ENCODE results near the gene ACADL.
A peak's percentile ranks its signal among the peaks of the same experiment; 100 is the strongest.

ACADL gene

DNA sequence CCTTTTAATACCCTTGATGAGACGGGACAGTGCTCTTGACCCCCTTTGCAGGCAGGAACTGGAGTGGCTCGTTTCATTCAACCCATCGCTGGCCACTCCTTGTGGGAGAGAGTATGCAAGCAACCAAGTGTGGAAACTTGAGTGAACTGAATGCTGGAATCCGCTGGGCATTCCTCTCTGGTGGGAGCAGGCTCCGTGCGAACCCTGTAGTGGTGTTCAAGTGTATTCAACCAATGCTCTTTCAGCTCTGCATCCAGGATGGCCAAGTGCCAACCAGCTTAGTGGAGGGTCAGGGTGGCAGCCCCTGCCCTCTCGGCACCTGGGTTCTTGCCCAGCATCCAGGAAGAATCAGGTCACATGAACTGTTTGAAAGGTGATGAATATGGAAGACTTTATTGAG lies 3.3 kb upstream of the ACADL start:
- WGBS (ENCODE audit: insufficient coverage): 98% methylated on average over 6 of the region's 7 CpGs
- peaks cover 0 to 14% (median 8%) of the 10 kb centered on the region in 4 experiments for H3K4me1 ChIP-seq (ENCODE audit: control extremely low read depth in 1 of 4, control insufficient read depth in 4 of 4, insufficient read depth in 4 of 4, low read length in 3 of 4)
- H3K36me3 ChIP-seq (ENCODE audit: control insufficient read depth in 4 of 4, insufficient read depth in 4 of 4, low read length in 3 of 4): no peaks in the 10 kb centered on the region
- H3K9me3 ChIP-seq (ENCODE audit: control extremely low read depth in 1 of 5, control insufficient read depth in 4 of 5, insufficient read depth in 2 of 5, low read depth in 1 of 5, low read length in 4 of 5): no peaks in the 10 kb centered on the region
- ChIA-PET CTCF (interaction anchor here (1.5 kb wide), 1 partner anchor 155 kb away, joined by 3 read pairs; no protein-coding TSS in a partner anchor), POLR2A (no interaction called here)
- H3K27me3 ChIP-seq (replicated peaks in 2 of 5; ENCODE audit: control insufficient read depth in 4 of 5, insufficient read depth in 5 of 5, low read length in 4 of 5): peaks cover 3 to 37% (median 14%) of the 10 kb centered on the region in 5 experiments
- H3K27ac ChIP-seq (ENCODE audit: insufficient read depth in 1 of 2, low read depth in 1 of 2, low read length in 2 of 2, poor library complexity in 1 of 2, severe bottlenecking in 2 of 2): no peak overlapping the region
- H3K4me3 ChIP-seq (ENCODE audit: control insufficient read depth in 1 of 7, extremely low read depth in 1 of 7, insufficient read depth in 4 of 7, low read depth in 2 of 7, low read length in 6 of 7): no peak overlapping the region
- DNase-seq: no peak

DNA sequence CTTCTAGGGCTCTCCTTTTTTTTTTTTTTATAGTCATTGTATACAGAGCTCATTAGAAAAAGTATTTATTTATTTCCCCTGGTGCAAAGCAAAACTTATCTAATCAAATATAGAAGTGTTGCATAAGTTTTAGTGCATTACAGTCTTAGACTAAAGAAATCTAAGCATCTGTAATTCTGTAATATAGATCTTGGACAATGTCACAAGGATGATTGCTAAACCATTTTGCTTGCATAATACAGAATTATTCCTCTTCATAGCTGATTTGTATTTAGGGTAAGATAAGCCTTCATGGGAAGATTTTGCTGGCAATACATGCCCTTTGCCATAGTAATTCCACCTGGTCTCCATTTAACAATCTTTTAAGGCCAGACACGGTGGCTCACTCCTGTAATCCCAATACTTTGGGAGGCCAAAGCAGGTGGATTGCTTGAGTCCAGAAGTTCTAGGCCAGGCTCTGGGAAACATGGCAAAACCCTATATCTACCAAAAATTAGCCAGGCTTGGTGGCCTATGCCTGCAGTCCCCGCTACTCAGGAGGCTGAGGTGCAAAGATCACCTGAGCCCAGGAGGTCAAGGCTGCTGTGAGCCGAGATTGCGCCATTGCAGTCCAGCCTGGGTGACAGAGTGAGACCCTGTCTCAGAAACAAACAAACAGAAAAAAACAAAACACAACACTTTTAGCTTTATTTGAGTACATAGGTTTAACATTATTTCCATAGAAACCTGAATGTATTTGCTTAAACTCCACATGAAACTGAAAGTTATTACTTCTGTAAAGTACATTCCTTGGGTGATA lies 2.2 kb upstream of the ACADL start:
- CTCF ChIA-PET: interaction anchor here (1.5 kb wide), 1 partner anchor 154 kb away, joined by 3 read pairs; no protein-coding TSS in a partner anchor
- H3K36me3 ChIP-seq (ENCODE audit: control insufficient read depth in 4 of 4, insufficient read depth in 4 of 4, low read length in 3 of 4): no peaks in the 10 kb centered on the region
- 100% methylated on average over 2 of the region's 4 CpGs for WGBS (ENCODE audit: insufficient coverage)
- no peak for DNase-seq
- H3K4me1 ChIP-seq (ENCODE audit: control extremely low read depth in 1 of 4, control insufficient read depth in 4 of 4, insufficient read depth in 4 of 4, low read length in 3 of 4): peaks cover 0 to 14% (median 8%) of the 10 kb centered on the region in 4 experiments
- peaks cover 3 to 48% (median 20%) of the 10 kb centered on the region in 5 experiments for H3K27me3 ChIP-seq (replicated peaks in 2 of 5; ENCODE audit: control insufficient read depth in 4 of 5, insufficient read depth in 5 of 5, low read length in 4 of 5)
- H3K27ac ChIP-seq (ENCODE audit: insufficient read depth in 1 of 2, low read depth in 1 of 2, low read length in 2 of 2, poor library complexity in 1 of 2, severe bottlenecking in 2 of 2): no peak overlapping the region
- no peak overlapping the region for H3K4me3 ChIP-seq (ENCODE audit: control insufficient read depth in 1 of 7, extremely low read depth in 1 of 7, insufficient read depth in 4 of 7, low read depth in 2 of 7, low read length in 6 of 7)
- POLR2A ChIA-PET: no interaction called here
- no peaks in the 10 kb centered on the region for H3K9me3 ChIP-seq (ENCODE audit: control extremely low read depth in 1 of 5, control insufficient read depth in 4 of 5, insufficient read depth in 2 of 5, low read depth in 1 of 5, low read length in 4 of 5)

DNA sequence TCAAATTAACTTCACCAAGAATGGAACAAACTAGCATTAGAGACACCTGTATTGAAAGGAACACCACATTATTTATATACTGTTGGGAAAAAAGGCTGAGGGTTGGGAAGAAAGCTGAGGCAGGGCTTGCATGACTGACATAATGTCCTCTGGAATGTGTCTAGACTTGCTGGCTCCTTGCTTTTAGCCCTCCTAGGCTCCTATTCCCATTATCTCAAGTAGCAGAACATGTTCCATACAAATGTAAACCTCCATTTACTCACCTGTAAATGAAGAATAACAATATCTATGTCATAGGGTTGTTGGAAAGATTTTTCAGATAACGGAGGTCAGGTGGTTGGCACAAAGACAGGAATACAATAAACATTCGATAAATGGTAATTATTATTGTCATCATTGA lies 976 bp upstream of the ACADL start:
- no CpG with 5 or more reads among the region's 2 CpGs for WGBS (ENCODE audit: insufficient coverage)
- no peak for DNase-seq
- POLR2A ChIA-PET: no interaction called here

DNA sequence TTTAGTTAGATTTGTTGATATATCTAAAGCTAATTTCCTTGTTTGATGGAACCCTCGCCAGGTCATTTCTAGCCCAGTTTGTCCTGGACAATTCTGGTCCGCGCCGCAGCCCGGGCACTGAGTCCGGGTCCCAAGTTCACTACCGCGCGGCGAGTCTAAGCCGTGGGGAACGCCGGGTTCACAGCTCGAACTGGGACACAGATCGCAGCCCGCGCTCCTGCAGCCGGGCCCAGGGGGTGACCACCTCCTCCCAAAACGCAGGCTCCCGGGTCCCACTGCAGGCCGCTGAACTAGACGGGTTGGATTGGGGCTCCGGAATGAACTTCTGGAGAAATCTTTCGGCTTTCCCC lies 681 bp downstream of the ACADL start:
- no peaks in the 10 kb centered on the region for H3K9me3 ChIP-seq (ENCODE audit: control extremely low read depth in 1 of 5, control insufficient read depth in 4 of 5, insufficient read depth in 2 of 5, low read depth in 1 of 5, low read length in 4 of 5)
- POLR2A ChIA-PET: no interaction called here
- 10% methylated on average over 24 of the region's 24 CpGs for WGBS (ENCODE audit: insufficient coverage)
- H3K4me1 ChIP-seq (ENCODE audit: control extremely low read depth in 1 of 4, control insufficient read depth in 4 of 4, insufficient read depth in 4 of 4, low read length in 3 of 4): peaks cover 0 to 14% (median 8%) of the 10 kb centered on the region in 4 experiments
- H3K4me3 ChIP-seq (ENCODE audit: control insufficient read depth in 1 of 7, extremely low read depth in 1 of 7, insufficient read depth in 4 of 7, low read depth in 2 of 7, low read length in 6 of 7): peak overlapping the region; percentile 45 to 77 (median 72)
- H3K27ac ChIP-seq (ENCODE audit: insufficient read depth in 1 of 2, low read depth in 1 of 2, low read length in 2 of 2, poor library complexity in 1 of 2, severe bottlenecking in 2 of 2): no peak overlapping the region
- CTCF ChIA-PET: interaction anchor here (1.4 to 1.5 kb wide), 2 partner anchors 28 to 243 kb away, joined by 3 to 4 read pairs; no protein-coding TSS in a partner anchor
- H3K36me3 ChIP-seq (ENCODE audit: control insufficient read depth in 4 of 4, insufficient read depth in 4 of 4, low read length in 3 of 4): no peaks in the 10 kb centered on the region
- H3K27me3 ChIP-seq (replicated peaks in 2 of 5; ENCODE audit: control insufficient read depth in 4 of 5, insufficient read depth in 5 of 5, low read length in 4 of 5): peaks cover 3 to 53% (median 25%) of the 10 kb centered on the region in 5 experiments
- DNase-seq: no peak

More for the DNA sequence above, 976 bp upstream of the ACADL start:
- Histone ChIP-seq H3K4me1 (ENCODE audit: control extremely low read depth in 1 of 4, control insufficient read depth in 4 of 4, insufficient read depth in 4 of 4, low read length in 3 of 4) (peaks cover 0 to 14% (median 8%) of the 10 kb centered on the region in 4 experiments), H3K36me3 (ENCODE audit: control insufficient read depth in 4 of 4, insufficient read depth in 4 of 4, low read length in 3 of 4) (no peaks in the 10 kb centered on the region), H3K4me3 (ENCODE audit: control insufficient read depth in 1 of 7, extremely low read depth in 1 of 7, insufficient read depth in 4 of 7, low read depth in 2 of 7, low read length in 6 of 7) (no peak overlapping the region), H3K27ac (ENCODE audit: insufficient read depth in 1 of 2, low read depth in 1 of 2, low read length in 2 of 2, poor library complexity in 1 of 2, severe bottlenecking in 2 of 2) (no peak overlapping the region), H3K9me3 (ENCODE audit: control extremely low read depth in 1 of 5, control insufficient read depth in 4 of 5, insufficient read depth in 2 of 5, low read depth in 1 of 5, low read length in 4 of 5) (no peaks in the 10 kb centered on the region), H3K27me3 (replicated peaks in 2 of 5; ENCODE audit: control insufficient read depth in 4 of 5, insufficient read depth in 5 of 5, low read length in 4 of 5) (peaks cover 3 to 51% (median 23%) of the 10 kb centered on the region in 5 experiments)
- CTCF ChIA-PET: no interaction called here

DNA sequence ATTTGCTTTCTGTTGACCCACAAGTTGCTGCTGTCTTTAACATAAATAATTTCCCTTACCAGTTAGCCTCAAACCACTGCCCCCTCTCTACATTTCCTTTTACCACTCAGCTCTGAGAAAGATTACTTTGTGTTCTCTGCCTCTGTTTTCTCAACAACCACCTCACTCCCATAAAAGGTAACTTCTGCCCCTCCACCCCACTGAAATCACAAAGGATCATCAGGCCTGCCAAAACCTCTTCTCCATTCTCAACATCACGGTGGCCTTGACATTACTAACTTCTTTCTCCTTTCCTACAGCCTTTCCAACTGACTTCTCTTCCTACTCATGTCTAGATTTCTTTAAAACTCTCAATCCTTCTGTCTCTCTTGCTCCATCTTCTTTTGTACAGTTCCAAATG lies 10.1 kb downstream of the ACADL start:
- DNase-seq: peak in 1 of 3 donors; percentile 9
- peaks cover 0 to 6% (median 5%) of the 10 kb centered on the region in 4 experiments for H3K4me1 ChIP-seq (ENCODE audit: control extremely low read depth in 1 of 4, control insufficient read depth in 4 of 4, insufficient read depth in 4 of 4, low read length in 3 of 4)
- ChIA-PET POLR2A (no interaction called here), CTCF (interaction anchor here (1.0 to 1.1 kb wide), 2 partner anchors 12 to 20 kb away, joined by 3 read pairs; no protein-coding TSS in a partner anchor)
- no peaks in the 10 kb centered on the region for H3K27me3 ChIP-seq (replicated peaks in 2 of 5; ENCODE audit: control insufficient read depth in 4 of 5, insufficient read depth in 5 of 5, low read length in 4 of 5)
- no peaks in the 10 kb centered on the region for H3K36me3 ChIP-seq (ENCODE audit: control insufficient read depth in 4 of 4, insufficient read depth in 4 of 4, low read length in 3 of 4)
- 0% methylated on average over 1 of the region's 1 CpG for WGBS (ENCODE audit: insufficient coverage)
- H3K27ac ChIP-seq (ENCODE audit: insufficient read depth in 1 of 2, low read depth in 1 of 2, low read length in 2 of 2, poor library complexity in 1 of 2, severe bottlenecking in 2 of 2): no peak overlapping the region
- H3K4me3 ChIP-seq (ENCODE audit: control insufficient read depth in 1 of 7, extremely low read depth in 1 of 7, insufficient read depth in 4 of 7, low read depth in 2 of 7, low read length in 6 of 7): no peak overlapping the region
- no peaks in the 10 kb centered on the region for H3K9me3 ChIP-seq (ENCODE audit: control extremely low read depth in 1 of 5, control insufficient read depth in 4 of 5, insufficient read depth in 2 of 5, low read depth in 1 of 5, low read length in 4 of 5)

DNA sequence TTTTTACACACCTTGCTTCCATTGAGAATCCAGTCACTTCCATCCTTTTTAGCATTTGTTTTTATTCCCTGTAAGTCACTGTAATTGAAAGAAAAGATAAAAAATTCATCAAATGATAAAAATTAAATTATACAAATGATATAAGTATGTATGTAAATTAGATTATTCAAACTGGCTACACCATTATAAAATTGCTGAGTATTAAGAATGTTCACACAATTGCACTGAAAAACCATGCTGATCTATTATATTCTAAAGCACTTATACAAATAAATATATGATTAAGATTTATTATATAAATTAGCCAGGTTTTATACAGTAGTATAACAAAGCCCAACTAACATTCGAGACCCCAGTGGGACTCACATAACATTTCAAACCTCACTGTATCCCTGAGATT lies 15.1 kb downstream of the ACADL start:
- 100% methylated on average over 1 of the region's 1 CpG for WGBS (ENCODE audit: insufficient coverage)
- CTCF ChIA-PET: interaction anchor here (1.4 kb wide), 1 partner anchor 17 kb away, joined by 3 read pairs; no protein-coding TSS in a partner anchor

DNA sequence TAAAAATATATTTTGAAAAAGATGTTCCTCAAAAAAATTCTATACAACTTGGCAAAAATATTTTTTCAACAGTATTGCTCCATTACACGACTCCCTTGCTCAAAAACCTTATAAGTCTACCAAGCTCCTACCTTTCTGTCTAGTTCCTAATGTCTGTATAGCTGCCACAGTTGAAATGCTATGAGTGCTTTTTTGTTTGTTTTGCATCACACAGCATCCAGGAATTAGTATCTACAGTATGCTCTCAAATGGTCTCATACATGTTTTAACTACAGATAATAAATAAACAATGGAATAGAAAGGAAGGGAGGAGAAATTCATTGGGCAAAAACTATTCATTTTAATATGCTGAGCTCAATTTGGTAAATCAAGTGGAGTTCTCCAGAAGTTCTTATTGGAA lies 17.3 kb downstream of the ACADL start:
- Histone ChIP-seq H3K4me3 (ENCODE audit: control insufficient read depth in 1 of 7, extremely low read depth in 1 of 7, insufficient read depth in 4 of 7, low read depth in 2 of 7, low read length in 6 of 7) (no peak overlapping the region), H3K27me3 (replicated peaks in 2 of 5; ENCODE audit: control insufficient read depth in 4 of 5, insufficient read depth in 5 of 5, low read length in 4 of 5) (no peaks in the 10 kb centered on the region), H3K4me1 (ENCODE audit: control extremely low read depth in 1 of 4, control insufficient read depth in 4 of 4, insufficient read depth in 4 of 4, low read length in 3 of 4) (no peaks in the 10 kb centered on the region), H3K9me3 (ENCODE audit: control extremely low read depth in 1 of 5, control insufficient read depth in 4 of 5, insufficient read depth in 2 of 5, low read depth in 1 of 5, low read length in 4 of 5) (no peaks in the 10 kb centered on the region), H3K36me3 (ENCODE audit: control insufficient read depth in 4 of 4, insufficient read depth in 4 of 4, low read length in 3 of 4) (no peaks in the 10 kb centered on the region), H3K27ac (ENCODE audit: insufficient read depth in 1 of 2, low read depth in 1 of 2, low read length in 2 of 2, poor library complexity in 1 of 2, severe bottlenecking in 2 of 2) (no peak overlapping the region)
- no peak for DNase-seq
- CTCF ChIA-PET: interaction anchor here (0.6 to 2.2 kb wide), 2 partner anchors 9 to 186 kb away, joined by 3 to 6 read pairs; no protein-coding TSS in a partner anchor
- POLR2A ChIA-PET: no interaction called here
- no CpG with 5 or more reads among the region's 1 CpG for WGBS (ENCODE audit: insufficient coverage)

More for the DNA sequence above, 15.1 kb downstream of the ACADL start:
- Histone ChIP-seq H3K36me3 (ENCODE audit: control insufficient read depth in 4 of 4, insufficient read depth in 4 of 4, low read length in 3 of 4) (no peaks in the 10 kb centered on the region), H3K4me1 (ENCODE audit: control extremely low read depth in 1 of 4, control insufficient read depth in 4 of 4, insufficient read depth in 4 of 4, low read length in 3 of 4) (peaks cover 0 to 5% (median 4%) of the 10 kb centered on the region in 4 experiments), H3K4me3 (ENCODE audit: control insufficient read depth in 1 of 7, extremely low read depth in 1 of 7, insufficient read depth in 4 of 7, low read depth in 2 of 7, low read length in 6 of 7) (no peak overlapping the region), H3K27me3 (replicated peaks in 2 of 5; ENCODE audit: control insufficient read depth in 4 of 5, insufficient read depth in 5 of 5, low read length in 4 of 5) (no peaks in the 10 kb centered on the region), H3K27ac (ENCODE audit: insufficient read depth in 1 of 2, low read depth in 1 of 2, low read length in 2 of 2, poor library complexity in 1 of 2, severe bottlenecking in 2 of 2) (no peak overlapping the region), H3K9me3 (ENCODE audit: control extremely low read depth in 1 of 5, control insufficient read depth in 4 of 5, insufficient read depth in 2 of 5, low read depth in 1 of 5, low read length in 4 of 5) (no peaks in the 10 kb centered on the region)
- DNase-seq: no peak
- POLR2A ChIA-PET: no interaction called here
